GM12801 (cell line): ENCODE measurements around the gene PRMT7.

ENCODE experiments used
- CTCF ChIP-seq: IDR thresholded peaks from one replicate; pipeline ENCODE4 v1.5.1; 2011; ENCODE audit warnings: control low read depth; ENCODE audit not compliant: insufficient read length; ENCODE audit errors: extremely low read depth

PRMT7 gene

DNA sequence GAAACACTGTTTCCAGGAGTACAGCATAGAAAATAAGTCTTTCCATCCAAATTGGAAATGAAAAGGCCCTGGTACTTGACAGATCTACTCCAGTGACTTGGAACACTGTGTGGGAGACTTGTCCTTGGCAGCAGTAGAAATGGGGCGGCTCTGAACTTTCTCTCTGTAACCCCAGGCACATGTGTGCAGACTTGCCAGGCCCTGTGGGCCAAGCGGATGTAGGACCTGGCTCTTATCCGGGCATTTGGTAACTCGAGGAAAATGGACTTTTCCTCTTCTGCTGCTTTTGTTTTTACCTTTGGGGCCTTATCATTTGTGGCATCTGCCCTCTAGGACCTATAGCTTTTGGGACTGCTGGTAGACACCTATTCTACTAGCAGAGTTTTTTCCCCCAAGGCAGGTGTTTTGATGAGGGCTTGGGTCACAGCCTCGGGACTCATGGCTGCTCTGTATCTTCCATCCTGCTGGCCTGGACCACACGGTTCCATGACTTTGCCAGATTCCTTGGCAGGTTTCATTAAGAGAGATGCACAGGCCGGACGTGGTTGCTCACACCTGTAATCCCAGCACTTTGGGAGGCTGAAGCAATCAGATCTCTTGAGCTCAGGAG lies 94.0 kb downstream of the PRMT7 start:
- no peak for TF ChIP-seq CTCF

DNA sequence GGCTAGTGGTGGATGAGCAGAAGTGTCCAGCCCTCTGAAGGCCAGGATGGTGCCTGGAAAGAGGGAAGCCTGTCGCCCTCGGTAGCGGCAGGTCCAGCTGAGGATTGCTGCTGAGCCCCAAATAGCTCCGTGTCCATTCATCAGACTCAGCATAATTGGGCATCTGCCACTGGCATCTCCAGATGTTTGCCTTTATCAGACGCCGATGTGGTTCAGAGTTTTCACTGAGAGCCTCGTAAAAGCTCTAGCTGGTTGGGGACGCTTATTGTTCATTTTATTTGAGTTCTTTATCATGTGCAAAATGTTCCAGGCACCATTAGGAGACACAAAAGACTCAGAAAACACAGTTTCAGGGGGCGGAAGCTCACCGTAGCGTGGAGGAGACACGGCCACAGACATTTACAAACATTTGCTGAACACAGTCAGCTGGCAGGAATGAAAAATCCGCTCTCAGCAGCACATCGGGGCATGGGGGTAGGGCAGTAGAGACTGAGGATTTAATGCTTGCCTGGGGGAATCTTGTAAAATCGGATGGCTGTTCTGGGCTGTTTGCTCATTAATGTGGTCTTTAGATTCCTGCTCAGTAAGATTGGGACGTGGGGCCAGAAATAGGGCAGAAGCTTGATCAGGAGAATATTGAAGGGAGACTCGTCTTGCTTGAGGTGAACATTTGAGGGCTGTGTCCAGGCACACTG lies 95.8 kb downstream of the PRMT7 start:
- no peak for TF ChIP-seq CTCF
